Uterus (tissue), 4 donors: ENCODE results near the gene TEN1. TPM values are rescaled to one million over a fixed set of nuclear protein-coding genes. Genes with fewer than 3 reads are reported as not detected.
"Not testable (repeated sequence)": the region's sequence is repeated elsewhere in the genome, so short reads cannot be mapped to it uniquely, and the experiment has no call there.

ENCODE experiments used
- DNase-seq, 2 donors: peaks; one replicate each; pipeline ENCODE4 v3.0.0-alpha.2; 2019 to 2020
- H3K27ac ChIP-seq, 2 donors: fragments of 200-600 bp; sonication (generic); 1 replicate in 1 of 2; 2 replicates in 1 of 2; pipeline ENCODE4 v1.5.1; 2016 to 2018
- H3K27me3 ChIP-seq, 2 donors: fragments of 200-600 bp; sonication (generic); one replicate each; pipeline ENCODE4 v1.5.1; 2018 to 2019; ENCODE audit warnings: control low read depth in 1 of 2
- H3K36me3 ChIP-seq, 2 donors: fragments of 200-600 bp; sonication (generic); one replicate each; pipeline ENCODE4 v1.5.1; 2019; ENCODE audit warnings: control low read depth in 1 of 2
- H3K4me1 ChIP-seq, 2 donors: fragments of 200-600 bp; sonication (generic); one replicate each; pipeline ENCODE4 v1.5.1; 2018 to 2019; ENCODE audit warnings: control low read depth in 1 of 2
- H3K4me3 ChIP-seq, 2 donors: fragments of 200-600 bp; sonication (generic); 1 replicate in 1 of 2; 2 replicates in 1 of 2; pipeline ENCODE4 v1.5.1; 2018 to 2019; ENCODE audit warnings: mild to moderate bottlenecking in 1 of 2
- H3K9me3 ChIP-seq, 2 donors: fragments of 200-600 bp; sonication (generic); one replicate each; pipeline ENCODE4 v1.5.1; 2019; ENCODE audit warnings: control low read depth in 1 of 2
- CTCF ChIP-seq, 4 experiments: fragments of 200-600 bp in 2 of 4; fragments of 450-650 bp in 2 of 4; sonication (generic) in 2 of 4; IDR thresholded peaks; one replicate each; pipeline ENCODE4 v1.5.1; 2016 to 2019; ENCODE audit warnings: antibody characterized with exemption in 4 of 4, mild to moderate bottlenecking in 2 of 4, moderate library complexity in 1 of 4
- POLR2A ChIP-seq, 2 donors: fragments of 450-650 bp; IDR thresholded peaks; one replicate each; pipeline ENCODE4 v1.6.1; 2016; ENCODE audit warnings: antibody characterized with exemption in 2 of 2, mild to moderate bottlenecking in 1 of 2, moderate library complexity in 1 of 2
- intact Hi-C: fragments of 100-400 bp; cut with DNase I; formaldehyde crosslinking; loops from one replicate; pipeline ENCODE4 v1.15.1; 2023; ENCODE audit warnings: low total_unique reads
- total RNA-seq, 4 donors: library from RNA; depleted of rRNA in 3 of 4; stranded (reverse); fragments of >200 nt in 3 of 4; gene quantifications; one replicate each; pipeline versions ENCODE4 v1.1.0 to v1.2.4, GENCODE V29; 2014 to 2023
- donor health status: DM: yes; HTN: yes; CAD: no.

The TEN1 gene
- total RNA-seq, 4 donors from 2014 or later = 3.1 to 17.2 (median 15.0) TPM

GRCh38 chr17:76039121-76039520 lies 60.1 kb downstream of the TEN1 start:
- no peaks in the 10 kb centered on the region for H3K9me3 ChIP-seq
- no peaks in the 10 kb centered on the region for H3K36me3 ChIP-seq
- no peaks in the 10 kb centered on the region for H3K4me1 ChIP-seq
- DNase-seq = peak in 1 of 2 donors; percentile 40
- intact Hi-C loops = no loop called here
- H3K27ac ChIP-seq = peak overlapping the region; percentile 12 to 39
- no peak for TF ChIP-seq POLR2A (IDR thresholded peaks at IDR 0.05)
- TF ChIP-seq CTCF (IDR thresholded peaks at IDR 0.05) = no peak
- H3K27me3 ChIP-seq = no peaks in the 10 kb centered on the region
- no peak overlapping the region for H3K4me3 ChIP-seq

- H3K36me3 ChIP-seq = no peaks in the 10 kb centered on the region
- H3K27ac ChIP-seq = no peak overlapping the region
- H3K4me1 ChIP-seq = no peaks in the 10 kb centered on the region
Observed at GRCh38 chr17:76040376-76040775, 61.3 kb downstream of the TEN1 start.

DNA sequence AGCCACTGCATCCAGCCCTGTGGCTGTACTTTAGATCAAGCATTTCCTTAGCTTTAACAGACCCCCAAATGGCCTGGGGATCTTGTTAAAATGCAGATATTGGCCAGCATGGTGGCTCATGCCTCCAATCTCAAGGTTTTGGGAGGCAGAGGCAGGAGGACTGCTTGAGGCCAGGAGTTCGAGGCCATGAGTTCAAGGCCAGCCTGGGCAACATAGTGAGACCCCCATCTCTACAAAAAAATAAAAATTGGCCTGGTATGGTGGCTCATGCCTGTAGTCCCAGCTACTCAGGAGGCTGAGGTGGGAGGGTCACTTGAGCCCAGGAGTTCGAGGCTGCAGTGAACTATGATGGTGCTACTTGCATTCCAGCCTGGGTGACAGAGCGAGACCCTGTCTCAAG lies 63.8 kb downstream of the TEN1 start:
- intact Hi-C loops, H3K27ac ChIP-seq, H3K4me1 ChIP-seq, H3K27me3 ChIP-seq, H3K4me3 ChIP-seq, H3K9me3 ChIP-seq, H3K36me3 ChIP-seq, DNase-seq: not testable (repeated sequence)

More at GRCh38 chr17:76040376-76040775, 61.3 kb downstream of the TEN1 start:
- Histone ChIP-seq H3K4me3 (no peak overlapping the region), H3K27me3 (no peaks in the 10 kb centered on the region), H3K9me3 (no peaks in the 10 kb centered on the region)
- no peak for DNase-seq
- TF ChIP-seq CTCF (IDR thresholded peaks at IDR 0.05) (no peak), POLR2A (IDR thresholded peaks at IDR 0.05) (no peak)
- intact Hi-C loops = no loop called here

GRCh38 chr17:76044475-76045007 lies 65.5 kb downstream of the TEN1 start:
- H3K27ac ChIP-seq, H3K4me3 ChIP-seq, H3K27me3 ChIP-seq, H3K36me3 ChIP-seq, H3K4me1 ChIP-seq, H3K9me3 ChIP-seq, intact Hi-C loops, DNase-seq: not testable (repeated sequence)

- no peaks in the 10 kb centered on the region for H3K36me3 ChIP-seq
- no peaks in the 10 kb centered on the region for H3K4me1 ChIP-seq
- H3K27me3 ChIP-seq = no peaks in the 10 kb centered on the region
- H3K4me3 ChIP-seq = no peak overlapping the region
- no peak overlapping the region for H3K27ac ChIP-seq
- no peak for DNase-seq
- intact Hi-C loops = no loop called here
- no peak for TF ChIP-seq CTCF (IDR thresholded peaks at IDR 0.05)
- TF ChIP-seq POLR2A (IDR thresholded peaks at IDR 0.05) = no peak
- no peaks in the 10 kb centered on the region for H3K9me3 ChIP-seq
Observed at GRCh38 chr17:76046064-76046463, 67.0 kb downstream of the TEN1 start.

DNA sequence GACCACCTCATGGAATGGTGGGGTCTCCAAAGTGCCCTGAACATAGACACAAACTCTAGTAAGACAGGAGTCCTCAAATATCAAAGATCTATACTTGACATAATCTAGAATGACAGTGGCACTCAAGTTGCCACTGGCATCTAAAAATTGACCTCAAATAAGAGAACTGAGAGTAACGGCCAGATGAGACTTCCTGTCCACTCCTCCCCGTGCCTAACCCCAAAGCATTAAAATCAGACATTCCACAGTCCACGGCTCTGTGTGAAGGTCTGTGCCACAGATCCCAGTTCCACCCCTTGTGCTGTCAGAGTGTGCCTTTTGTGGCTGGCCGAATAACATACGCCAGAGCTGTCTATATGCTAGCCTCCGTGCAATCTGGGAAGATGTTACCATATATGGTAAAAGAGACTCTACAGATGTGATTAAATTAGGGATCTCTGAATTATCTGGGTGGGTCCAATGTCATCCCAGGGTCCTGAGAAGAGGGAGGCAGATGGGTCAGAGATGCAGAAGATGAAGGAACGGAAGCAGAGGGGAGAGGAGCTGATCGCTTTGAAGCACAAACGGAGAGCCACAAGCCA lies 69.1 kb downstream of the TEN1 start:
- no peaks in the 10 kb centered on the region for H3K9me3 ChIP-seq
- no peak for DNase-seq
- no peaks in the 10 kb centered on the region for H3K27me3 ChIP-seq
- no peak overlapping the region for H3K4me3 ChIP-seq
- no peak overlapping the region for H3K27ac ChIP-seq
- no peaks in the 10 kb centered on the region for H3K36me3 ChIP-seq
- no peaks in the 10 kb centered on the region for H3K4me1 ChIP-seq
- TF ChIP-seq POLR2A (IDR thresholded peaks at IDR 0.05) (no peak), CTCF (IDR thresholded peaks at IDR 0.05) (no peak)
- intact Hi-C loops = no loop called here
